ENCODE measurements around the gene HTRA3.

The HTRA3 gene

GRCh38 chr4:8240211-8241041, 29.1 kb upstream of the HTRA3 start:
- no peaks in the 10 kb centered on the region for H3K36me3 Mint-ChIP-seq (ENCODE audit: low read depth)
- H3K9me3 Mint-ChIP-seq = no peaks in the 10 kb centered on the region
- peaks cover 4% of the 10 kb centered on the region for H3K4me1 Mint-ChIP-seq (ENCODE audit: low read depth)
- H3K27ac Mint-ChIP-seq = no peak overlapping the region
- no peaks in the 10 kb centered on the region for H3K27me3 Mint-ChIP-seq
- no peak overlapping the region for H3K4me3 Mint-ChIP-seq

DNA sequence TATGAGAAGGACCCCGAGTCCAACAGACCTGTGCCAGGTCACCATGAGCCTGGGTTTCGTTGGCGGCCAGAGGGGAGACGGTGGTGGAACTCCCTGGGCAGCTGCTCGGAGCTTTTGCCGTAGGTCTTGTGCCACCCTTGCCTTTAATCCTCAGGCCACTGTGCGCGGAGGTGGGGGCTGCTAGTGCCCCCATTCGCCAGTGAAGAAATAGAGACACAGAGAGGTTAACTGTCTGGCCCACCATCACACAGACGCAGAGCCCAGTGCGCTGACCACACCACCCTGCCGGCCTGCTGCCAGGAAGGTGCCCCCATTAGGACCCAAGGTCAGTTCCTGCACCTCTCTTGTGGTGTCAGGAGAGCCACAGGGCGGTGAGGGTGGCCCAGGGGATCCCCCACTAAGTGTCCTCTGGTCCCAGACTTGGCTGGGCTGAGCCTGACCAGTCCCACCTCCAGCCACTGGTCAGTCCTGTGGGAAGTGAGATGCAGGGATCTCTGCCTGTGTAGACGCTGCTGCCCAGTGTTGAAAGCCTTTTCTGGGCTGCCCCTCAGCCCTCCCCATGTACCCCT, 28.3 kb upstream of the HTRA3 start:
- no peak overlapping the region for H3K27ac Mint-ChIP-seq
- H3K9me3 Mint-ChIP-seq = no peaks in the 10 kb centered on the region
- H3K4me1 Mint-ChIP-seq (ENCODE audit: low read depth) = peaks cover 4% of the 10 kb centered on the region
- no peak overlapping the region for H3K4me3 Mint-ChIP-seq
- H3K27me3 Mint-ChIP-seq = no peaks in the 10 kb centered on the region
- no peaks in the 10 kb centered on the region for H3K36me3 Mint-ChIP-seq (ENCODE audit: low read depth)

DNA sequence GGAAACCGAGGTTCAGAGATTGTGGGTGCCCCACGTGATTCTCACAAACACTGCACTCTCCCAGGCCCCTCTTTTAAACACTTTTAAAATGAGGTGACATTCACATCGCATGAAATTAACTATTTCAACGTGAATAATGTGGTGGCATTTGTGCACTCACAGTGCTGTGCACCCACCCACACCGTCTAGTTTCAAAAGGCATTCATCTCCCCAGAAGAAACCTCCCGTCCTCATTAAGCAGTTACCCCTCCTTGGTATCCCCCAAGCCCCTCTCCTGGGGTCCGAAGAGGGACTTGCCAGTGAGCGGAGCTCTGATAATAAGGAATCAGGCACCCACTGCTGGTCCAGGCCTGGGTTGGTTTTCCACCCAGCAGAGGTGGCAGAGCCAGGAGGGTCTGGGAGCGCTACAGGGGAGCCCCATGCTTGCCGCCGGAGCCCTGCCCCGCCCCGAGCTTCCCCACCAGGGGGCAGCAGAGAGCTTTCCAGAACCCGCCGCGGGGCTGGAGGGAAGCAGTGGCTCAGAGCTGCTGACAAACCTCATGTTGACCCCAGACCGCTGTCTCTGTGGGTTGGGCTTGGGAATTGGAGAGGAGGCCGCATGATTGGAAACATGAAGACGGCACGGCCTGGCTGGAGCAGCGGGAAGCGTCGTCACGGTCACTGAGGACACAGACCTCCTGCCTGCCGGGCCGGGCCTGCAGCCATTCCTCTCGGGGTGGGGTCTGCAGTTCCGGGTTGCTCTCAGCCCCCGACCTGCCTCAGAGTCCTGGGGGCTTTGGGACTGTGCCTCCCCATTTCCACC, 27.5 kb upstream of the HTRA3 start:
- Mint-ChIP-seq H3K4me3 (no peak overlapping the region), H3K4me1 (ENCODE audit: low read depth) (peaks cover 4% of the 10 kb centered on the region), H3K36me3 (ENCODE audit: low read depth) (no peaks in the 10 kb centered on the region), H3K9me3 (no peaks in the 10 kb centered on the region), H3K27me3 (no peaks in the 10 kb centered on the region), H3K27ac (no peak overlapping the region)

DNA sequence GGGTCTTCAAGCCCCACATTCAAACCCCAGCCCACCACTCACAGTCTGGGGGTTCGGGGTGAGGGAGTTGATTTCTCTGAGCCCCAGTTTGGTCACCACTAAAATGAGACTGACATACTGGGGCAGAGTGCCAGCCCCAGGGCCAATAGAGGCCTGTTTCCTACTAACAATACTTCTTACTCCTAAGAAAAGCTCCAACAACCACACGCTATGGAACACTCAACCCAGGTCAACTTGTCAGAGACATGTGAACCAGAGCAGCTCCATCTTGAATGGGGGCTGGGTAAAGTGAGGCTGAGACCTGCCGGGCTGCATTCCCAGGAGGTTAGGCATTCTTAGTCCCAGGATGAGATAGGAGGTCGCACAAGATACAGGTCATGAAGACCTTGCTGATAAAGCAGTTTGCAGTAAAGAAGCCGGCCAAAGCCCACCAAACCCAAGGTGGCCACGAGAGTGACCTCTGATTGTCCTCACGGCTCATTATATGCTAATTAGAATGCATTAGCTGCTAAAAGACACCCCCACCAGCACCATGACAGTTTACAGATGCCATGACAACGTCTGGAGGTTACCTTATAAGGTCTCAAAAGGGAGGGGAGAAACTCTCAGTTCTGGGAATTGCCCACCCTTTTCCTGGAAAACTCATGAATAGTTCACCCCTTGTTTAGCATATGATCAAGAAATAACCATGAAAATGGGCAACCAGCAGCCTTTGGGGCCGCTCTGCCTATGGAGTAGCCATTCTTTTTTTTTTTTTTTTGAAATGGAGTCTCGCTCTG, 26.6 kb upstream of the HTRA3 start:
- Mint-ChIP-seq H3K27ac (no peak overlapping the region), H3K4me1 (ENCODE audit: low read depth) (peaks cover 4% of the 10 kb centered on the region), H3K36me3 (ENCODE audit: low read depth) (no peaks in the 10 kb centered on the region), H3K4me3 (no peak overlapping the region), H3K9me3 (no peaks in the 10 kb centered on the region), H3K27me3 (no peaks in the 10 kb centered on the region)

GRCh38 chr4:8244001-8244757, 25.4 kb upstream of the HTRA3 start:
- Mint-ChIP-seq H3K27me3 (no peaks in the 10 kb centered on the region), H3K4me1 (ENCODE audit: low read depth) (peaks cover 4% of the 10 kb centered on the region), H3K4me3 (no peak overlapping the region), H3K9me3 (no peaks in the 10 kb centered on the region), H3K27ac (no peak overlapping the region), H3K36me3 (ENCODE audit: low read depth) (no peaks in the 10 kb centered on the region)

- Mint-ChIP-seq H3K27me3 (no peaks in the 10 kb centered on the region), H3K27ac (no peak overlapping the region), H3K36me3 (ENCODE audit: low read depth) (no peaks in the 10 kb centered on the region), H3K9me3 (no peaks in the 10 kb centered on the region), H3K4me3 (no peak overlapping the region), H3K4me1 (ENCODE audit: low read depth) (peaks cover 4% of the 10 kb centered on the region)
Observed at GRCh38 chr4:8244931-8245460, 24.6 kb upstream of the HTRA3 start.

DNA sequence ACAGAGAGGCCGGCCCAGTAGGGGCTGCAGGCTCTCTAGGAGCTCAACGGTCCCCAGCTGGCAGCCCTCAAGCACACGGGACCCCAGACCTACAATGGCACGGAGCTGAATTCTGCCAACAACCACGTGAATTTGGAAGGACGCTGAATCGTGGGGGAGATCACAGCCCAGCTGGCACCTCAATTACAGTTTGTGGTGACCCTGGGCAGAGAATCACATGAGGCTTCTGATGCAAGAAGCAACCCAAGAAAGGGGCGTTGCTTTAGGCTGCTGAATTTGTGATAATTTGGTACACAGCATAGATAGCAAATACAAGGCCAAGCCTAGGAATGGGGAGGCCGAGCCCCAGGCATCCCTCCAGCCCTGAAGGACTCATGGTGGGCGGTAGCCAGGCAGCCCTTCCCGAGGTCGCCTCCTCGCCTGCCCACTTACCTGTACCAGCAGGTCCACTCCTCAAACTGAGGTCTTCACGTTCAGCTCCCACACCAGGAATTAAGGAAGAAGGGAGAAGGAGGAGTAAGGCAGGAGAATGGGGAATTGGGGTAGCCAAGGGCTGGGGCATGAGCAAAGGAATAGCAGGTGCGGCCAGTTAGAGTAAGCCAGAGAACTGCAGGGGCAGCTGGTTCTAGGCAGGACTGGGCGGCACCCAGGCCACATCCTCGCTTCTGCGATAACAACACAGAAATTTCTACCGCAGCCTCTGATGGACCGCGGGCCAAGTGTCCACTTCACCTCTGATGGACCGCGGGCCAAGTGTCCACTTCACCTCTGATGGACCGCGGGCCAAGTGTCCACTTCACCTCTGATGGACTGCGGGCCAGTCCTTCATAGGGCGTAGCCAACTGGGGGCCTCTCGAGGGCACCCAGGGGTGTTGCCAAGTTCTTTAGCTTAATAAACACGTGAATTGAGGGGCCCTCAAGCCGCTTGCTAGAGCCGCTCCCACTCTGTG, 23.4 kb upstream of the HTRA3 start:
- H3K36me3 Mint-ChIP-seq (ENCODE audit: low read depth) = no peaks in the 10 kb centered on the region
- H3K27ac Mint-ChIP-seq = no peak overlapping the region
- H3K27me3 Mint-ChIP-seq = no peaks in the 10 kb centered on the region
- peaks cover 4% of the 10 kb centered on the region for H3K4me1 Mint-ChIP-seq (ENCODE audit: low read depth)
- H3K4me3 Mint-ChIP-seq = no peak overlapping the region
- no peaks in the 10 kb centered on the region for H3K9me3 Mint-ChIP-seq

DNA sequence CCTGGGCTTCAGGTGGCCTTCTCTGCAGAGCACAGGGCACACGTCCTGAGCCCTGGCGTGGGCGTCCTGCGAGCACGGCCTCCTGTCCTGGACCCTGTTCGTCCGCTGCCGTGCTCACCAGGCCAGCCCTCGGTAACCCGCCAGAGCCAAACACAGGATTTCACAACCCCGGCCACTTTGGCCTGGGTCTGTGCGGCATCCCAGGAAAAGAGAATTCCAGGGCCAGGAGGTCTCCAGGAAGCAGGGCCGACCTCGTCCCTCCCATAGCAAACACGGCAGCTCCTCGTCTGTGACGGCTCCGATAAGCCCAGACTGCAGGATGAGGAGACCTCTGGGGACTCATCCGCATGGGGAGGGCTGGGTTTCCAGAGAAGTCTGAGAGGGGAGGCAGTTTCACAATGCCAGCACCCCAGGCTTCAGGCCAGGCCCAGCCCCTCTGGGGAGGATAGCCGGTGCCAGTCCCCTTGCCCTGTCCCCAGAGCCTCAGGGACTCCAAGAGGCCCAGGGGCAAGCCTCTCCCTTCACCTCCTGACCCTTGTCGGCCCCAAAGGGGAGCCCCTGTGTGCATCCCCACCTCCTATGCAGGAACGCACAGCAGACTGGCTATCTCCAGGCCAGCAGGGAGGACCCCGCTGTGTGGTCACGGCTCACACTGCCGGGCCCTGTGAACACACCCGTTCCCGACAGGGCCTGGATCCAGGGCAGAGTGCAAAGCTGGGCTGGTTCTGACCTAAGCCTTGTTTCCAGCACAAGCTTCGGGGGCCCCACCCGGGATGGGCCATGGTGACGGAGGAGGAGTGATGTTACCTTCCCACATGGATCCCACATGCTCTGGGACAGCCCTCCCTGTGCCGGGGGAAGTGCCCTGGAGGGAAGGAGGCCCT, 22.3 kb upstream of the HTRA3 start:
- Mint-ChIP-seq H3K36me3 (ENCODE audit: low read depth) (no peaks in the 10 kb centered on the region), H3K4me3 (no peak overlapping the region), H3K27ac (no peak overlapping the region), H3K9me3 (no peaks in the 10 kb centered on the region), H3K4me1 (ENCODE audit: low read depth) (no peaks in the 10 kb centered on the region), H3K27me3 (no peaks in the 10 kb centered on the region)

DNA sequence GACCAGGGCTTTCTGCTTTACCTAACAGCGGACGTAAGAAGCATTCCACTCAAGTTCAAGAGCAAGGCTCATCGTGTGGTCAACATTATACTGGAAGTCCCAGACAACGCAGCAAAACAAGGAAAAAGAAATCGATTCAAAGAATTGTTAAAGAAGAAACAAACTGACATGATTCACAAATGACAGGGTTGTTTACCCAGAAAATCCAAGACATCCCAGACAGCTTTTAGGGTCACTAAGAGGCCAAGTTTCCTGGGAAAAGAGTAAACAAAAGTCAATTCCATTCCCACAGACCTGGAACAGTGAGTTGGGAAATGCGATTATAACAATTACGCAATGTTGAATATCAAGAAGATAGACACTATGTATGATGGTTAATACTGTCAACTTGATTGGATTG, 21.5 kb upstream of the HTRA3 start:
- H3K36me3 Mint-ChIP-seq (ENCODE audit: low read depth) = no peaks in the 10 kb centered on the region
- no peak overlapping the region for H3K27ac Mint-ChIP-seq
- no peaks in the 10 kb centered on the region for H3K27me3 Mint-ChIP-seq
- no peak overlapping the region for H3K4me3 Mint-ChIP-seq
- H3K4me1 Mint-ChIP-seq (ENCODE audit: low read depth) = no peaks in the 10 kb centered on the region
- H3K9me3 Mint-ChIP-seq = no peaks in the 10 kb centered on the region

- Mint-ChIP-seq H3K27me3 (no peaks in the 10 kb centered on the region), H3K27ac (no peak overlapping the region), H3K9me3 (no peaks in the 10 kb centered on the region), H3K4me3 (no peak overlapping the region), H3K4me1 (ENCODE audit: low read depth) (no peaks in the 10 kb centered on the region), H3K36me3 (ENCODE audit: low read depth) (no peaks in the 10 kb centered on the region)
Observed at GRCh38 chr4:8250227-8250626, 19.3 kb upstream of the HTRA3 start.

DNA sequence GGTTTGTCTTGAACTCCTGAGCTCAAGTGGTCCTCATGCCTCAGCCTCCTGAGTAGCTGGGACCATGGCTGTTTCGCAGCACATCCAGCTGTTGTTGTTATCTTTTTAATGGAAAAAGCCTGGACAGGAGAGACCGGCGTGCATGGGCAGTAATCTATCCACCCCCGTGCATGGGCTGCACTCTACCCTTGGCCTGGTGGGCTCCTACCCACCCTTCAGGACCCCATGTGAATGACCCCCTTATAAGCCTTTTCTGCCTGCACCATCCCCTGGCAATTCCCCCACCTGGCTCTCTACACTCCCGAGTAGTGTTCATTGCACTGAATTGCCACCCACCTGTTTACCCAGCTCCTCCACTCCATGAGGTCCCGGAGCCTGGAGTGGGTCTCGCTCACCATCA, 18.9 kb upstream of the HTRA3 start:
- no peak overlapping the region for H3K4me3 Mint-ChIP-seq
- H3K9me3 Mint-ChIP-seq = no peaks in the 10 kb centered on the region
- H3K4me1 Mint-ChIP-seq (ENCODE audit: low read depth) = no peaks in the 10 kb centered on the region
- no peak overlapping the region for H3K27ac Mint-ChIP-seq
- no peaks in the 10 kb centered on the region for H3K27me3 Mint-ChIP-seq
- no peaks in the 10 kb centered on the region for H3K36me3 Mint-ChIP-seq (ENCODE audit: low read depth)

DNA sequence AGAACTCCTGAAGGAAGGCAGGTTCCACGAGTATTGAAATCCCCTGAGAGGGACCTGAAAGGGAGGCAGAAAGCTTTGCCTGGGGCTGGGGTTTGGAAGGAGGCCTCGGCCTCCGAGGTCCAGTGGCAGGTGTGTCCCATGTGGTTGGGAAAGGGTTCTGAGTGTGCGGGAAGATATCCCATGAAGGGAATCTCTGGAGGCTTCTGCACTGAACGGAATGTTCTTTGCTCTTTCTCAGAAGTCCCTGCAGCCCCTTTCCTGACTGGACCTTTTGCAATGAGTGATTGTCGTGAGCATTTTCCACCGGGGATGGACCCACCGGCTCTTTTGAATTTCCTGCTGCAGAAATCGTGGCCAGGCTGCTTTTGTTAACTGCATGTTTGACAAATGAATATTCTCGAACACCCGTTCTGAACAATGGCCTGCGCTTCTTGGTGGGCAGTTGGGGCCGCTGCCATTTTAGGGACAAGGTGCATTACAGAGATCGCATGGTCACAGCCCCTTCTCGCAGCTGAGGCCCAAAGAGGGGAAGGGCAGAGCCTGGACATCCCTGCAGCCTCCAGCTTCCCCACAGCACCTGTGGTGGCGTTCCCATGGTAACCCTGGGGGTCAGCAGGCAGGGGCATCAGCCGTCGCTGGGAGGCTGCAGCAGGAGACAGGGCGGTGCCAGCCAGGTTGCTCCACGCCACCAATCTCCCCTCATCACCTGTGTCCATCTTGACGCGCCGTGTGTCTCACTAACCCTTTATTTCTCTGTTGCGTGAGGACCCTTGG, 18.3 kb upstream of the HTRA3 start:
- H3K4me3 Mint-ChIP-seq = no peak overlapping the region
- no peaks in the 10 kb centered on the region for H3K4me1 Mint-ChIP-seq (ENCODE audit: low read depth)
- no peaks in the 10 kb centered on the region for H3K36me3 Mint-ChIP-seq (ENCODE audit: low read depth)
- no peaks in the 10 kb centered on the region for H3K9me3 Mint-ChIP-seq
- H3K27me3 Mint-ChIP-seq = no peaks in the 10 kb centered on the region
- no peak overlapping the region for H3K27ac Mint-ChIP-seq

All from stimulated activated naive CD8-positive, alpha-beta T cell treated with anti-CD3 and anti-CD28 coated beads, Interleukin-15, Interleukin-2, amounts not matched to agents 100 ng/mL and 50 ng/mL, for 24 hours (primary cell).